Activated CD4-positive, alpha-beta memory T cell treated with anti-CD3 and anti-CD28 coated beads, Interleukin-2, amount 10 ng/mL, durations not matched to agents 7 days and 5 days (primary cell): ENCODE results near the gene OTOR. TPM values are rescaled to one million over a fixed set of nuclear protein-coding genes. Genes with fewer than 3 reads are reported as not detected.

Experiments used
- total RNA-seq, 2 experiments: library from RNA; stranded (reverse); gene quantifications; one replicate each; pipeline ENCODE4 v1.2.3, GENCODE V29; 2021

Gene OTOR
- total RNA-seq, 2 experiments from 2014 or later = not detected

Other genes with a start within 250 kb of the OTOR start
- gene KIF16B, start 174.9 kb upstream of the OTOR start, total RNA-seq = 1 to 10 TPM; 8.8 to 8.9 TPM
- gene SNRPB2, start 18.3 kb upstream of the OTOR start, total RNA-seq = 100 to 1,000 TPM; 105 to 107 TPM